ENCODE data around the gene SUCLG2.

GRCh38 chr3:67535006-67535405 lies 119.4 kb downstream of the SUCLG2 start:
- no peak for TF ChIP-seq CTCF (IDR thresholded peaks at IDR 0.05)
- no peak for TF ChIP-seq POLR2AphosphoS5 (IDR thresholded peaks at IDR 0.05)
- TF ChIP-seq POLR2A (IDR thresholded peaks at IDR 0.05; ENCODE audit: low read depth): no peak
